Measurements from ENCODE around the gene MYRFL. TPM values are rescaled to one million over a fixed set of nuclear protein-coding genes. Genes with fewer than 3 reads are reported as not detected.

Gene MYRFL
- total RNA-seq, 4 donors from 2014 or later, result not detected

DNA sequence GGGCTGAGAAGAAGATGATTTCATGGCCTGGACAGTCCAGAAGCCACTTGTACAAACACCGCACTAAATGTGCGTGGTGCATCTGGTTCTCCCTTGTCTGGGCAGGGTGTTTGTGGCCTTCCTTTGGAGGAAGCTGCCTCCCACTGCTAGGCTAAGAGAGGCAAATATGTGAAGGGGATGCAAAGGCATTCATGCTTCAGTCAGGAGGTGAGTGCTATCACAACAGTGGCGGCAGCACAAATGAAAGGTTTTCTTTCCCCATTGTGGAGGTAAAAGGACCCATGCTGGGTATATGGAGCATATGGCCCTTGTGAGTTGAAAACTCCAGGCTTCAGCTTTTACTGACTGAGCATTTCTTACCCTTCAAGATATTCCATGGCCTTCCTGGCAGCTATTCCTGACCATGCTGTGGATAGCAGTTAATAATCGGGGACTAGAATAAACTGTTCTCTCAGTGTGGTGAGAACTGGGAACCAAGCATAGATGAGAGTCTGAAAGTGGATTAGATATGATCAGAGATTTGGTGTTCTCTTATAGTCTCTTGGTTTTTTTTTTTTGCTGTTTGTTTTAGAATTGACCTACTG lies 69.9 kb downstream of the MYRFL start:
- ATAC-seq (ENCODE audit: low FRiP score) (no peak), DNase-seq (ENCODE audit: low spot score) (no peak)
- TF ChIP-seq, protein P1, sequence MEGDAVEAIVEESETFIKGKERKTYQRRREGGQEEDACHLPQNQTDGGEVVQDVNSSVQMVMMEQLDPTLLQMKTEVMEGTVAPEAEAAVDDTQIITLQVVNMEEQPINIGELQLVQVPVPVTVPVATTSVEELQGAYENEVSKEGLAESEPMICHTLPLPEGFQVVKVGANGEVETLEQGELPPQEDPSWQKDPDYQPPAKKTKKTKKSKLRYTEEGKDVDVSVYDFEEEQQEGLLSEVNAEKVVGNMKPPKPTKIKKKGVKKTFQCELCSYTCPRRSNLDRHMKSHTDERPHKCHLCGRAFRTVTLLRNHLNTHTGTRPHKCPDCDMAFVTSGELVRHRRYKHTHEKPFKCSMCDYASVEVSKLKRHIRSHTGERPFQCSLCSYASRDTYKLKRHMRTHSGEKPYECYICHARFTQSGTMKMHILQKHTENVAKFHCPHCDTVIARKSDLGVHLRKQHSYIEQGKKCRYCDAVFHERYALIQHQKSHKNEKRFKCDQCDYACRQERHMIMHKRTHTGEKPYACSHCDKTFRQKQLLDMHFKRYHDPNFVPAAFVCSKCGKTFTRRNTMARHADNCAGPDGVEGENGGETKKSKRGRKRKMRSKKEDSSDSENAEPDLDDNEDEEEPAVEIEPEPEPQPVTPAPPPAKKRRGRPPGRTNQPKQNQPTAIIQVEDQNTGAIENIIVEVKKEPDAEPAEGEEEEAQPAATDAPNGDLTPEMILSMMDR (IDR thresholded peaks at IDR 0.05), result no peak

DNA sequence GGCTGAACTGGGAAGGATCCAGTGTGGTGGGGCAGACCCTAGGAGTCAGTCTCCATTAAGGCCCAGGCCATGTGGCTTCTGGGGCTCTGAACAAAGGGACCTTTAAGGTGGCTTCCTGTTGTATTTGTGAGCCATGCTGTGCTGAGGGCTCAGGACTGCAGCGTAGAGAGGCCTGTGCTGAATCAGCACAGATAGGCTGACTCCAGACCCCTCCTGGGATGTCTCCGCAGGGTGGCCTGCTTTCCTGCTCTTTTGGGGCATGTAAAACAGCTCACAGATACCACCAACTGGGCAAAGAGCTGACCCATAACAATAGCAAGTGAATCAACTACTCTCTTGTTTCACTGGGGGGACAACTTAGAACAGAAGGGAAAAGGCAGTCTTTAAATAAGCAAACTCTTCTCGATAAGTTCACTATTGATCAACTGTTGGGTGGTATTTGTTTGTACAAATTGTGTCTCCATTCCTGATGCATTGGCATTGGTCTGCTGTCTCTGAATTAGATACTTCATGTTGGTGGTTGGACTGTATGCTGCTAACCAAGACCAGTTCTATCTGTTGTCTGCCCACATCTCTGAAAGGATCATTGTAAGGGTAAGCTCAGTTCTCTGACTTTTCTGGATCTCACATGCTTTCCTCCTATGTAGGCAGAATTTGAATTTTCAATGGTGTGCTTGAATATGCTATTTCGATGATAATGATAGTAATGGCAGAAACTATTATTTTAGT lies 71.8 kb downstream of the MYRFL start:
- no peak for DNase-seq (ENCODE audit: low spot score)
- TF ChIP-seq, protein P1 (IDR thresholded peaks at IDR 0.05), result no peak
- ATAC-seq (ENCODE audit: low FRiP score), result no peak

DNA sequence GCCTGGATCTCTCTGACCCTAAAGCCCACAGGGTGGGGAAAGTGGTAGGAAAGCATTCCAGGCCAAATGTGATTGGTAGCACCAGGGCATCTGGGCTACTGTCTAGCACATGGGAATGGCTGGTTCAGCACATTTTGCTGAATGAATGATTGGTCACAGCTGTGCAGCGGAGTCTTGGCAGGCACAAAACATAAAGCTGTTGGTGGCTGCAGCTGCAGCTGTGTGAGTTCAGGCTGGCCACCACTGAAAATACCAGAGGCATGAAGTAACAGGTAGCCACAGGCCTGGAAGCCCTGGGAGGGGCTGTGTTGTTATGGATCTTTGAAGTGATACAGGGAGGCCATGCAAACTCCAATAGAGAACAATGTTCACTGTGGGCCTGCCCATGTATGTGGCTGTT lies 72.7 kb downstream of the MYRFL start:
- ATAC-seq (ENCODE audit: low FRiP score) (no peak), DNase-seq (ENCODE audit: low spot score) (no peak)
- TF ChIP-seq, protein P1 (IDR thresholded peaks at IDR 0.05), result no peak

- DNase-seq (ENCODE audit: low spot score) (no peak), ATAC-seq (ENCODE audit: low FRiP score) (no peak)
- TF ChIP-seq, protein P1 (IDR thresholded peaks at IDR 0.05), result no peak
These were observed 73.2 kb downstream of the MYRFL start for GRCh38 chr12:69898236-69898635.

- TF ChIP-seq, protein P1 (IDR thresholded peaks at IDR 0.05), result peak in 2 of 3 donors; percentile 46 to 57
- ATAC-seq (ENCODE audit: low FRiP score) (no peak), DNase-seq (ENCODE audit: low spot score) (peak; percentile 78)
These were observed 75.7 kb downstream of the MYRFL start for GRCh38 chr12:69900720-69901131.

- ATAC-seq (ENCODE audit: low FRiP score) (no peak), DNase-seq (ENCODE audit: low spot score) (no peak)
- TF ChIP-seq, protein P1 (IDR thresholded peaks at IDR 0.05), result no peak
These were observed 76.3 kb downstream of the MYRFL start for GRCh38 chr12:69901221-69901905.

Data from omental fat pad (tissue), 4 donors.